ENCODE data around the gene SCGN.

The SCGN gene

GRCh38 chr6:25717866-25718740, 66.1 kb downstream of the SCGN start:
- TF ChIP-seq TAF1 (IDR thresholded peaks at IDR 0.05; ENCODE audit: borderline replicate concordance, insufficient read depth, low read length) (no peak), POLR2AphosphoS5 (IDR thresholded peaks at IDR 0.05; ENCODE audit: low read depth, low read length) (no peak), FOXP2 (optimal IDR thresholded peaks at IDR 0.05; ENCODE audit: borderline replicate concordance, extremely low read depth, extremely low read length, insufficient read depth) (no peak), SIN3A (IDR thresholded peaks at IDR 0.05; ENCODE audit: borderline replicate concordance, insufficient read depth, low read length) (no peak), REST (IDR thresholded peaks at IDR 0.05; ENCODE audit: insufficient read depth in 1 of 2, low read depth in 2 of 2, low read length in 2 of 2) (no peak)

DNA sequence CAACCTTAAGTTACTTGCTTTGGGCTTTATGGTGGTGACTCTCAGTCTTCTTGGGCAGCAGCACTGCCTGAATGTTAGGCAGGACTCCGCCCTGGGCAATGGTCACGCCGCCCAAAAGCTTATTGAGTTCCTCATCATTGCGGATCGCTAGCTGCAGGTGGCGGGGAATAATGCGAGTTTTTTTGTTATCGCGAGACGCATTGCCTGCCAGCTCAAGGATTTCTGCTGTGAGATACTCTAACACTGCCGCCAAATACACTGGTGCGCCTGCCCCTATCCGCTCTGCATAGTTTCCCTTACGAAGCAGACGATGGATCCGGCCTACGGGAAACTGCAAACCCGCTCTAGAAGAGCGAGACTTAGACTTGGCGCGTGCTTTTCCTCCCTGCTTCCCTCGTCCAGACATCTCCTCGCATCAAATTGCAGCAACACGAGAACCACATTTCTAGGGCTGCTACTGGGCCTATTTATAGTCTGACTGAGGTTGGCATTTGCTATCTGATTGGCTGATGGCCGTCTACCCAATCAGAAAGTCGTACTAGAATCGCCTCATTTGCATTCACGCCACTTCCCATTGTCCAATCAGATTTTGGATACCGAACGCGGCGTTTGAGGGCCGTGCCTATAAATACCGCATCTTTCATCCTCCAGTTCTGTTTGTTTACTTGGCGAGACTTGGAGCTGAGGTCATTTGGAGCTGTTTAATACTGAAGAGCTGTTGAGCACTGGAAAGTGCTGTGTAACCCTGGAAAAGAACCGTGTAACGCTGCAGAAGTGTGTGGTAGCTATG, 74.3 kb downstream of the SCGN start:
- no peak for TF ChIP-seq POLR2AphosphoS5 (IDR thresholded peaks at IDR 0.05; ENCODE audit: low read depth, low read length)
- TF ChIP-seq REST (IDR thresholded peaks at IDR 0.05; ENCODE audit: insufficient read depth in 1 of 2, low read depth in 2 of 2, low read length in 2 of 2): no peak
- no peak for TF ChIP-seq SIN3A (IDR thresholded peaks at IDR 0.05; ENCODE audit: borderline replicate concordance, insufficient read depth, low read length)
- TF ChIP-seq FOXP2 (optimal IDR thresholded peaks at IDR 0.05; ENCODE audit: borderline replicate concordance, extremely low read depth, extremely low read length, insufficient read depth): no peak
- TF ChIP-seq TAF1 (IDR thresholded peaks at IDR 0.05; ENCODE audit: borderline replicate concordance, insufficient read depth, low read length): no peak

- TF ChIP-seq FOXP2 (optimal IDR thresholded peaks at IDR 0.05; ENCODE audit: borderline replicate concordance, extremely low read depth, extremely low read length, insufficient read depth): no peak
- no peak for TF ChIP-seq POLR2AphosphoS5 (IDR thresholded peaks at IDR 0.05; ENCODE audit: low read depth, low read length)
- TF ChIP-seq REST (IDR thresholded peaks at IDR 0.05; ENCODE audit: insufficient read depth in 1 of 2, low read depth in 2 of 2, low read length in 2 of 2): no peak
- no peak for TF ChIP-seq TAF1 (IDR thresholded peaks at IDR 0.05; ENCODE audit: borderline replicate concordance, insufficient read depth, low read length)
- TF ChIP-seq SIN3A (IDR thresholded peaks at IDR 0.05; ENCODE audit: borderline replicate concordance, insufficient read depth, low read length): no peak
Measured at GRCh38 chr6:25727028-25727427, 75.0 kb downstream of the SCGN start.

- TF ChIP-seq SIN3A (IDR thresholded peaks at IDR 0.05; ENCODE audit: borderline replicate concordance, insufficient read depth, low read length) (no peak), FOXP2 (optimal IDR thresholded peaks at IDR 0.05; ENCODE audit: borderline replicate concordance, extremely low read depth, extremely low read length, insufficient read depth) (no peak), REST (IDR thresholded peaks at IDR 0.05; ENCODE audit: insufficient read depth in 1 of 2, low read depth in 2 of 2, low read length in 2 of 2) (no peak), POLR2AphosphoS5 (IDR thresholded peaks at IDR 0.05; ENCODE audit: low read depth, low read length) (no peak), TAF1 (IDR thresholded peaks at IDR 0.05; ENCODE audit: borderline replicate concordance, insufficient read depth, low read length) (no peak)
Measured at GRCh38 chr6:25730907-25731306, 78.9 kb downstream of the SCGN start.

Measured in PFSK-1 (cell line).